Hematopoietic multipotent progenitor cell treated with erythropoietin and hydrocortisone succinate and interleukin-3 and kit ligand, for 8 days (in vitro differentiated cells): Measurements from ENCODE around the gene HOXD8.

Experiments used
- DNase-seq: peaks from one replicate; pipeline ENCODE4 v3.0.0-alpha.2; 2015

The HOXD8 gene

DNA sequence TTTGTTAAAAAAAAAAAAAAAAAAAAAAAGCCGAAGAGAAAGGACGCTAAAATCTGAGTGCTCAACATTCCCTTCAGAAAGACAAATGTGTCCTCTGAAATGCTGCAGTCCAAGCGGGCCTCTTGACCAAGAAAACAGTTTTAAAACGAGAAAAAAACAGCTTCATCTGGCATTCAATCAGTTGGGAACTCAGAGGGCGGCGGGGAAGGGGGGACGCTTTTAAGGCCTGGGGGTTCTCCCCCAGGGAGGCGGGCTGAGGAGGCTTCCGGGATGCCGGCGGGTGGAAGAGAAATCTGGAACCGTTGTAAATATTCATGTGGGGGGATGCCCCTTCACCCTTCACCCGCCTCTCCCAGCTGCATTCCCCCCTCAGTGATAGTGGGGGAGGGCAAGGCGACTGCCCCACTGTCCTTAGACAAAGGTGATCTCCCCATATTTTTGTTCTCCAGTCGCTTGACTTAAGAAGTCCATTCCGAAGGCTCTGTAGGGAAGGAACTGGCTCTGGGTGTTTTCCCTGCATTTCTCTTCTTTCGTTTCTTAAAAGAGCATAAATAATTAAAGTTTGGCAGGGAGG, 25.7 kb upstream of the HOXD8 start:
- DNase-seq: no peak

- no peak for DNase-seq
Observed at GRCh38 chr2:176104316-176105077, 25.0 kb upstream of the HOXD8 start.

GRCh38 chr2:176105078-176105729, 24.3 kb upstream of the HOXD8 start:
- no peak for DNase-seq

- no peak for DNase-seq
Observed at GRCh38 chr2:176105730-176106580, 23.6 kb upstream of the HOXD8 start.

DNA sequence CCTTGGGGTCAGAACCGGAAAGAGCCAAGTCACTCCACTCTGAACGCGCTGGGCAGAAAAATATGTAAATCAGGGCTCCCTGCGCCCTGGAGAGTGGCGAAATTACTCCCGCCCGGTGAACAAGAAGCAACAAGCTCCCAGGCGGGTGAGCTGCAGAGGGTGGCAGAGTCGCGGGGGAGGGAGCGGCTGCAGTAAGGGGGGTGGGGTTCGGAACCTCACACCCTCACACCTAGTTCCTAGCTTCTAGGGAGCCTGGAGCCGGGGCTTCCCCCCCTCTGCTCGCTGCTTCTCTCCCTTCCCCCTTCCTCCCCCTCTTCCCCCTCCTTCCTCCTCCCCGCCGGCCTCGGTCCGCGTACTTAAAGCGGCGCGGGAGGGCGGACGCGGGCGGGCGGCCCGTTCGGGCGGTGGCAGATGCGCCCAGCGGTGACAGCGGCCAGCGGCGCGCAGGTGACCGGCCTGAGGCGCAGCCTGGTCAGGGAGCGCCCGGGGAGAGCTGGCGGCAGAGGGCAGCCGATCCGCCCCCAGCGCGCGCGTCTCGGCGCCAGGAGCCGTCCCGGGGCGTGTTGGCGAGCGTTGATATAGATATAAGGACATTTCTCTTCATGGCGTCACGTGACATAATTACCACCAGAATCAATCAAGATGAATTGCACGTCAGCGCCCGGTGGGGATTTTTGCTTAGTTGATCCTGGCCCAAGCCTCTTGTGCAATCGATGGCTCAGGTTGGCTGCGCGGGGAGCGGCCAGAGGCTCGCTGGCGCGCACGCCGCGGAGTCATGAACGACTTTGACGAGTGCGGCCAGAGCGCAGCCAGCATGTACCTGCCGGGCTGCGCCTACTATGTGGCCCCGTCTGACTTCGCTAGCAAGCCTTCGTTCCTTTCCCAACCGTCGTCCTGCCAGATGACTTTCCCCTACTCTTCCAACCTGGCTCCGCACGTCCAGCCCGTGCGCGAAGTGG, 22.6 kb upstream of the HOXD8 start, which contains the start of gene HOXD11:
Gene HOXD11 (plus strand): TSS at position 700 of the 959 bp plus-strand sequence. CDS start 76 bp downstream, at position 776.
- DNase-seq: no peak

DNA sequence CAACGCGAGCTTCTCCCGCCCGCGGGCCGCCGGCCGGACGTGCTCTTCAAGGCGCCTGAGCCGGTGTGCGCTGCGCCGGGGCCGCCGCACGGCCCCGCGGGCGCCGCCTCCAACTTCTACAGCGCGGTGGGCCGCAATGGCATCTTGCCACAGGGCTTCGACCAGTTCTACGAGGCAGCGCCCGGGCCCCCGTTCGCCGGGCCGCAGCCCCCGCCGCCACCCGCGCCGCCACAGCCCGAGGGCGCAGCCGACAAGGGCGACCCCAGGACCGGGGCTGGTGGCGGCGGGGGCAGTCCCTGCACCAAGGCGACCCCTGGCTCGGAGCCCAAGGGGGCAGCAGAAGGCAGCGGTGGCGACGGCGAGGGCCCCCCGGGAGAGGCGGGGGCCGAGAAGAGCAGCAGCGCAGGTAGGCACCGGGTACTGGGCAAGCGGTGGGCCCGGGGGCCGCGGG, 21.7 kb upstream of the HOXD8 start:
- DNase-seq: no peak

DNA sequence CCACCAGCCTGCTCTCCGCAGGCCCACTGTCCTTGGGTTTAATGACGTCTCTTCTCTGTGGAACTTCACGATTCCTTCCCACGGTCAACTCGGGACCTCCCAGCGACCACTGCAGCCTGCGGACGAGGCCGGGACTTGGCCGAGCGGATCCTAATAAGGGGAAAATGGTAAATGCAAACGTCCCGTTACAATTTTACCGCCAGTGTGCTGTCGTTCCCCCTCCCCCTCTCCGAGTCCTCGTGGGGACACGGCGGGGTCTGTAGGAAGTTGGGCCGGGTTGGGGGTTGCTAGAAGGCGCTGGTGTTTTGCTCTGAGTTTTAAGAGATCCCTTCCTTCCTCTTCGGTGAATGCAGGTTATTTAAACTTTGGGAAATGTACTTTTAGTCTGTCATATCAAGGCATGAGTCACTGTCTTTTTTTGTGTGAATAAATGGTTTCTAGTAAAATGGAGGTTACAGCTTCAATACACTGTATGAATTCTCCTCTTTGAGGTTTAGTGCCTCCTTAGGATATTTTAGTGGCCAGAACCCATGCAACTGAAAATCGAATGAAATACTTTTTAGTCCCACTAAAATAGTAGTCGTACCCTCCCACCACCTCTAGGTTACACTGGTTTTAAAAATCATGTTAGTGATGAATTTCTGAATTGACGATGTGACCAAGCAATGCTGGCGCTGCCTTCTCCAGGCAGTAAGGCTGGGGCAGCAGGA, 20.2 kb upstream of the HOXD8 start:
- no peak for DNase-seq

DNA sequence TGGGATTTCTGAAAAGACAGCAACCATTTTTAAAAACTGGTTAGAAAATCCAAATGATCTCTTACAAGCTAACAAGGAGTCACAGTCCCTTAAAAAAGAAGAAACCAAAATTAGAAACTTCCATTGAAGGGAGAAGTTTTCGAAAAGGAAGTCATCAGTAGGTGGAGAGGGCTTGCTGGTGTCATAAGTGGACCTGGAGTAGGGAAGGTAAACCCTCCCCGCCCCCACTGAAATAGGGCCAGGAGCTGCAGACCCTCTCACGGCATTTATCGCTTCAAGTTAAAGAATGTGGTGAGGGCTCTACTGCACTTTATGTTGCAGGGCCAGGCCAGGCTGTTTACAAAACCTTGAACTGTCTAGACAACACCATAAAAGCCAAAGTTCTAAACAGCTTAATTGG, 19.6 kb upstream of the HOXD8 start:
- DNase-seq: no peak

DNA sequence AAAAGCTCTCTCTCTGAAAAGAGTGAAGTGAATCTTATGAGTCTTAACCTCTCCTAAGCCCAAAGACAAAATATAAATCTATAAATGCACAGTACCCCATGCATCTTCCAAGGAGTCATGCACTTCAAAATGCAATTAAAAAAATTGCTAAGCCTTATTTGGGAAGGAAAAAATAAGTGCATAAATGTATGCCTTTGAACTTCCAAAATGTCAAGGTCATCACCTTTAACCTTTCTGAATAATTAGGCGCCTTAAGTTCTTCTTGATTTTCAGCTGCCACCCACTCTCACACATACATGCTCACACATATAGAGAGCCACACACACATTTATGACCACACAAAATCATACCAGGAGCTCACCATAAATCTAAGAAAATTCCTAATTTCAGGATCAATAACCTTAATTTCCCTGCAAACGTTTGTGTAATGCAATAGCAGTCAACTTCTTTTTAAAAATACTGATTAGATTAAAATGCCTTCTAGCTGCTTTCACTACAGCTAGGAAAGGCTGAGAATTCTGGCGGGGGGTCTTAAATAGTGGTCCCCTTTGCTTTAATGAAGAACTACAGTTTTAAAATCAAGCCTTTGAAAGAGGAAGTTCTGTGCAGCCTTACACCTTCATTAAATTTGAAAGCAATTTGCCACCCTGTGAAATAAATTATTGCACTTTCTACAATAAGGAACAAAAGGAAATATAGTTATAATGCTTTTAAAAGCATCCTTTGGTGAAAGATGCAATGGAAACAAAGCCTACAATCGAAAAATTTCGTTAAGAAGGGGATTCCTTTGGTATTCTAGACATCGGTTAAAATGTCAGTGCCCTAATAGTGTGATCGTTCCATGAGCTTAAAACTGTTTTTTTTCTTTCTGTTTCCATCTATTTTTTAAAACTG, 18.8 kb upstream of the HOXD8 start:
- DNase-seq: no peak

- peak; percentile 51 for DNase-seq
Observed at GRCh38 chr2:176111309-176111663, 18.2 kb upstream of the HOXD8 start.

DNA sequence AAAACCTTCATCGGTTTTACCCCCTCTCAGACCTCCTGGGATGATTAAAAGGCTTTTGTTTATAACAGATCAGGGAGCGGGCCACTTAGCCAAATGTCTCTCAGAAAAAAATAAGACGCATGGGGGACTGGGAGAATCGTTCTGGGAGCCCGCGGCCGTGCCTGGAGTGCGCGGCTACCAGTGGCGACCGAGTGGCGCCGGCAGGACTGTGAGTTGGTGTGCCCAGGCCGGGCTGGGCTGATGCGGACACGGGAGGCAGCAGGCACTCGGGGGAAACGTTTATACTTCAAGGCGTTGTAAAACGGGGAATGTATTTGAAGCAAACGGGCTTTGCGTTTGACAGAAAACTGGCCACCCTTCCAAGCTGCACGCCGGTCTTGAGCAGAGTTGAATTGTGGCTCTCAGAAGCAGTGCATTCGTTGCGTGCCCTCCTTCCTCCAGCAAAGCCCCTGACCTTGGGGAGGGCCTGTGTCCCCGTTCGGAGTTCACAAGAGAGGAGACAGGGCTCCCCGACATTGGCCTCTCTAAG, 17.6 kb upstream of the HOXD8 start:
- DNase-seq: no peak

DNA sequence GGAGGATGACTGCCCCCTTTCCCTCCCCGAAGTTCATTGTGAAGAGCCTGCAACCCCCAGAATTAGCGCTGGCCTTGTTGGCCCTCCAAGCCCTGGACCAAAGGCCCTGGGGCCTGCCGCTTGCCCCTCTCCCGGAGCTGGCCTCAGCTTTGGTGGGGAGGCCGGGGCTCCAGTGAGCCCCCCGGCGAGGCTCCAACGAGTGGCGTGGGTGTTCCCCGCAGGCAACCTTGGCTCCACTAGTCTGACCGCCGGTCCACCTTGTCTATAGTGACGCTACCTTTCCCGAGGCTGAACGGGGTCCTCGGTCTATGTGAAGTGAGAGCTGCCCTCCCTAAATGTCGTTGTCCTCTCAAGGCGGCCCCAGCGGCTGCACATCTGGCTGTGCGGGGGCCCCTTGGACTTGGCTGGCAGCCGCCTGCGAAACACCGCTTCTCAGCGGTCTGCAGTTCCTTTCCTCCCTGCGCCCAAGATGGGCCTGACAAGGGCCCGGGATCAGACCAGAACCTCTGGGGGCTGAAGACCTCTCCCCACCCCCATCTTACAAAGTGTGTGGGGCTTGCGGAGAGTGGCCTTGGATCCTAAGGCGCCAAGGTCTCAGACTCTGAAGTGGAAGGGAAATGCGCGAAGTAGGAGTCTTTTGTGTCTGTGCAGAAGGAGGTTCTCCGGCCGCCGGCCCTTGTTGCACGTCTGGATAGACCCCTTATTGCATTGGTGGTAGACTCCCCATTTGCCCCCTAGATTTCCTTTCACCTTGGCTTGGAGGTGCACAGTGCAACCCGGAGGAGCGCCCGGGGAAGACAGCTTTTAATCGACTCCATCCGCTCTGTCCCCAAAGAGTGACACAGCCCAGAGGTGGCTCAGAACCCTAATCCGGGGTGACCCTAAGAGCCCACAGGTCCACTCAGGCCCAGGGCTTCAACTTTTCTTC, 16.9 kb upstream of the HOXD8 start:
- no peak for DNase-seq

DNA sequence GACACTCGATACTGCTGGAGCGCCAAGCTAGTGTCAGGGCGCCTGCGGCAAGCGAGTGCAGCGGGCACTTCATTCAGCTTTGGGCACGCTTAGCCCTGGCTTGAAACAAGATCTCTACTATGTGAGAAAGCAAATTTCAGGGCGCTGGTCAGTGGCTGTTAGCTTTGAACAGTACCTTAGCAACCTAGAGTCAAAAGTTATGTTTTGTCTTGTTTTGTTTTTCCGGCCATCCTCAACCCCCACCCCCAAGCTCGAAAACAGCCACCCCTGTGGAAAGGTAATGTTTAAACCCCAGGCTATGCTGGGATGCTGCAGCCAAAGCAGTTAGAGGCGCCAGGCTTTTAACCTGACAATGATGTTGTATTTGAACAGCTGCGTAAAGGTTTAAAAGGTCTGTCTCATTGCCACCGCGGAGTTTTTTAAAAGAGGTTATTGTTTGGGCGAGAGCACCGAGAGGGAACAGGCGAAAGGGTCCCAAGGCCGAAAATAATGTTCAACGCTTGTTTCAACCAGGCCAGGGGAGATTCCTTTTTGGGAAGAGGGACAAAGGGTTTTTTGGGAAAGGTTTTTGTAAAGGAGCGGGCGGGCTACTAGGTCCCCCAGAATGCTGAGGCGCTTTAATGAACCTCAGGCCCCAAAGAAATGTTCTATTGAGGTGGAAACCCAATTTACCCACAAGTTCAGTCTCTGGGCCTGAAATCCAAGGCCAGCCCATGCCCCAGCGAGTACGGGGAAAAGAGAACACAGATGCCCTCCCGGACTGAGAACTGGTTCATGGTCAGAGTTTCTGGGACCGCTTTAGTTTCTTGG, 15.2 kb upstream of the HOXD8 start:
- no peak for DNase-seq

DNA sequence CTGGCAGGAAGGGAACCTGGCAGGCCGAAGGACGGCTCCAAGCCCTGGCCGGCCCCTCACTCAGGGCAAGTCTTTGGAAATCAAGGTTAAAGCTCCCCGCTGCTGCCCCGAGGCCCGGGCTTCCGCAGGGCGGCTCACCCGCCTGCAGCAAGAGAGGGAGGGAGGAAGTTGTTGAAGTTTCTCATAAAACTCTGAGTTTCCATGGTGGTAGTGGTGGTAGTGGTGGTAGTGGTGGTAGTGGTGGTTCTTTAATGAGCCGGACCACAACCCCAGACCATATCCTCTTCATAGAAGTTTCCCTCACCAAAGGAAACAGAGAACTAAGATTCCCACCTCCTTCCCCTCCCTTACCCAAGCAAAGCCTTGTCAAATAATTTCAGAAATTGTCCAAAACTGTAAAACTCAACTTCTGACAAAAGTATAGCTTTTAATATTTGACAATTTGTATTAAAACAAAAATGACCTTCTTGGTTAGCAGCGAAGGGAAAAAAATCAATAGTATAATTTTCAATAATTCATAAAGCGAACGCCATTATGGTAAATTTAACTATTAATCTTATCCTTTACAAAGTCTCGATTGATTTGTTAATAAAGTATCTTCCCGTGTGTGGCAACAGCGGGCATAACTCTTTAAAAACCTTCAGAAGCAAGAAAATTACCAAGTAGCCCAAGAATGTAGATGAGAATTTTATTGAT, 14.4 kb upstream of the HOXD8 start:
- DNase-seq: no peak

DNA sequence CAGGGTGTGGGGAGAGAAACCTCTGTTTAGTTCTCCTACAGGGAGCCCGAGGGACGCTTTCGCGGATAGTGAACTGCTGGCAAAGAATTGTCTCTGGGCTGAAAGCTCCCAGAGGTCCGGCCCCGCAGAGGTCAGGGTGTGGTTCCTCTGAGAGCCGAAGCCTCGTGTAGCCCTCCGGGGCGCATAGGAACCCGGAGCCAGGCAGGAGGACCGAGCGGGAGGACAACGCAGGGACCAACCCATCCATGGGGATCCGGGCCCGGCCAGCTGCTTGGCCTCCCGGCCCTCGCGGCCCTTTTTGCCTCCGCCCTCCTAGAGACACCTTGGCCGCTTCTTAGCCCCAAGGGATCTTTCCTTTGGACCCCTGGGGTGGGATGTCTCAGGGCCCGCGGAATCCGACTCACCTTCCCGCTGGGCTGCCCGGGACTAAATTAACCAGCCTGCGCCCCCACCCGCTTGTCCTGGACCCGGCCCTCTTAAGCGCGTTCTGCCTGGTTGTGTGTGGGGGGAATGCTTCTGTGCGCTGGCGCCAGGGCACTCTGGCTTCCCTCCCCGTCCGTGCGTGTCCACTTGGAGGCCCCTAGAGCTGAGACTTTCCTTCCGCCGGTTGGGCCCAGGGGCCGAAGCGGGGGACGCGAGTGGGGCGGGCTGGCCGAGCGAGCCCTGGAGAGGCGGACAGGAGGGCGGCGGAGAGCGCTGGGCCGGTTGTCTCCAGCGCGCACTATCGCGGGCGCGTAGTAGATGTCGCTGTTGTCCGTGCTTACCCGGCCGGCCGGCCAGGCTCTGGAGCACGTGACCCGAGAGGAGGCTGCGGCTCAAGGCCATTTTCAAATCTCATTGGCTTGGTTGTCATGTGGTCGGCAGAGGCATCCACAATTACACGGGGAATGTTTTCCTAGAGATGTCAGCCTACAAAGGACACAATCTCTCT, 13.4 kb upstream of the HOXD8 start, which contains the start of gene HOXD10:
Gene HOXD10 (plus strand): TSS at position 896 of the 931 bp plus-strand sequence. CDS start 56 bp downstream, outside the sequence.
- DNase-seq: no peak
